K562 (cell line): Measurements from ENCODE around the gene RIN3.

ENCODE experiments used
- CTCF ChIP-seq, 3 experiments: IDR thresholded peaks in 2 of 3; conservative IDR thresholded peaks in 1 of 3; 2 replicates each; pipeline ENCODE4 v1.5.1; 2011 to 2012; ENCODE audit warnings: low read length in 3 of 3, mild to moderate bottlenecking in 3 of 3, control low read depth in 2 of 3, improper control_type of control experiment in 1 of 3, inconsistent platforms in 1 of 3, low read depth in 1 of 3, mixed read lengths in 1 of 3, moderate library complexity in 1 of 3; ENCODE audit not compliant: insufficient read depth in 2 of 3
- EZH2 ChIP-seq: IDR thresholded peaks from 2 replicates; pipeline ENCODE4 v1.6.1; 2012; ENCODE audit warnings: low read depth, mild to moderate bottlenecking, inconsistent platforms, low read length, borderline replicate concordance
- POLR2A ChIP-seq: fragments of 450-650 bp; conservative IDR thresholded peaks from 2 replicates; pipeline ENCODE4 v1.6.1; 2016
- PTBP1 ChIP-seq: fragments of 200-400 bp; formaldehyde crosslinking; IDR thresholded peaks from 2 replicates; pipeline ENCODE4 v1.6.1; 2017; ENCODE audit warnings: low read depth, low read length
- RNF2 ChIP-seq: sonication (generic); IDR thresholded peaks from 2 replicates; pipeline ENCODE4 v1.6.1; 2016
- SRSF9 ChIP-seq: fragments of 200-400 bp; formaldehyde crosslinking; IDR thresholded peaks from 2 replicates; pipeline ENCODE4 v1.6.1; 2017; ENCODE audit warnings: low read depth, low read length, borderline replicate concordance
- ZNF384 ChIP-seq: IDR thresholded peaks from 2 replicates; pipeline ENCODE4 v1.6.1; 2012; ENCODE audit warnings: low read depth, low read length, improper control_type of control experiment

GRCh38 chr14:92633274-92633616 lies 119.7 kb downstream of the RIN3 start:
- TF ChIP-seq RNF2: no peak
- TF ChIP-seq EZH2: no peak
- TF ChIP-seq CTCF (IDR thresholded peaks at IDR 0.05 in 2 of 3, conservative IDR thresholded peaks at IDR 0.05 in 1 of 3; ENCODE audit: insufficient read depth in 2 of 3, low read depth in 1 of 3, low read length in 3 of 3): no peak
- TF ChIP-seq PTBP1: no peak
- no peak for TF ChIP-seq SRSF9
- TF ChIP-seq POLR2A: no peak
- TF ChIP-seq ZNF384: no peak
